DND-41 (cell line): ENCODE data around the gene ECI1.

Source experiments
- ATAC-seq: fragments of 200-7000 bp; cut with Tn5 transposase; 3 replicates; pipeline ENCODE4 v1.9.1; 2021; ENCODE audit warnings: low read depth; ENCODE audit not compliant: insufficient read depth
- DNase-seq: peaks from one replicate; pipeline ENCODE4 v3.0.0-alpha.2; 2020
- H2AFZ ChIP-seq: 2 replicates; pipeline ENCODE4 v1.6.0; 2012; ENCODE audit warnings: low read depth, low read length
- H3K27ac ChIP-seq: 2 replicates; pipeline ENCODE4 v1.5.1; 2012; ENCODE audit warnings: low read length, inconsistent platforms
- H3K27me3 ChIP-seq: fragments of 200-600 bp; sonication (generic); 2 replicates; pipeline ENCODE4 v1.6.0; 2012; ENCODE audit warnings: low read length, mild to moderate bottlenecking, inconsistent platforms; ENCODE audit not compliant: insufficient read depth, poor library complexity
- H3K36me3 ChIP-seq: 2 replicates; pipeline ENCODE4 v1.5.1; 2012; ENCODE audit warnings: low read length, inconsistent platforms; ENCODE audit not compliant: insufficient read depth
- H3K4me1 ChIP-seq: 2 replicates; pipeline ENCODE4 v1.5.1; 2012; ENCODE audit warnings: mild to moderate bottlenecking, low read length; ENCODE audit not compliant: insufficient read depth
- H3K4me2 ChIP-seq: 2 replicates; pipeline ENCODE4 v1.6.0; 2012; ENCODE audit warnings: mild to moderate bottlenecking, moderate library complexity, low read length, inconsistent platforms; ENCODE audit not compliant: insufficient read depth
- H3K4me3 ChIP-seq, 2 experiments: fragments of 200-600 bp in 1 of 2; shearing (Covaris generic) in 1 of 2; 2 replicates each; pipeline ENCODE4 v1.5.1; 2012 to 2016; ENCODE audit warnings: inconsistent platforms in 2 of 2, low read length in 2 of 2, mild to moderate bottlenecking in 2 of 2, low read depth in 1 of 2, moderate library complexity in 1 of 2
- H3K79me2 ChIP-seq: 2 replicates; pipeline ENCODE4 v1.6.0; 2012; ENCODE audit warnings: low read length, inconsistent platforms; ENCODE audit not compliant: insufficient read depth
- H3K9ac ChIP-seq: 2 replicates; pipeline ENCODE4 v1.6.0; 2012; ENCODE audit warnings: low read depth, mild to moderate bottlenecking, inconsistent platforms, low read length, moderate library complexity
- H3K9me3 ChIP-seq: 2 replicates; pipeline ENCODE4 v1.5.1; 2012; ENCODE audit warnings: low read length, moderate library complexity, mild to moderate bottlenecking, inconsistent platforms; ENCODE audit not compliant: insufficient read depth, severe bottlenecking
- H4K20me1 ChIP-seq: 2 replicates; pipeline ENCODE4 v1.6.0; 2012; ENCODE audit warnings: low read length; ENCODE audit not compliant: insufficient read depth
- CTCF ChIP-seq: IDR thresholded peaks from 2 replicates; pipeline ENCODE4 v1.5.1; 2012; ENCODE audit warnings: borderline replicate concordance, low read length, moderate library complexity, mild to moderate bottlenecking; ENCODE audit not compliant: poor library complexity, severe bottlenecking; ENCODE audit errors: extremely low read depth
- EZH2 ChIP-seq: IDR thresholded peaks from 3 replicates; pipeline ENCODE4 v1.6.1; 2012; ENCODE audit warnings: borderline replicate concordance, low read depth, mild to moderate bottlenecking, moderate library complexity, low read length, inconsistent platforms; ENCODE audit not compliant: severe bottlenecking

ECI1 gene

GRCh38 chr16:2191446-2191706 is 60.0 kb downstream of the ECI1 start:
- Histone ChIP-seq H3K9me3 (no peaks in the 10 kb centered on the region), H3K4me2 (no peak overlapping the region), H2AFZ (no peak overlapping the region), H3K4me1 (peaks cover 12% of the 10 kb centered on the region), H3K27me3 (peaks cover 27% of the 10 kb centered on the region), H3K9ac (no peak overlapping the region), H3K4me3 (no peak overlapping the region), H3K79me2 (no peaks in the 10 kb centered on the region), H4K20me1 (peaks cover 16% of the 10 kb centered on the region), H3K36me3 (no peaks in the 10 kb centered on the region), H3K27ac (no peak overlapping the region)
- DNase-seq, result no peak
- no peak for ATAC-seq
- no peak for TF ChIP-seq CTCF
- no peak for TF ChIP-seq EZH2

GRCh38 chr16:2190659-2191445 is 60.5 kb downstream of the ECI1 start:
- ATAC-seq, result no peak
- no peak for DNase-seq

GRCh38 chr16:2190002-2190658 is 61.3 kb downstream of the ECI1 start:
- peaks cover 10% of the 10 kb centered on the region for H4K20me1 ChIP-seq
- no peak overlapping the region for H3K4me2 ChIP-seq
- peaks cover 15% of the 10 kb centered on the region for H3K27me3 ChIP-seq
- TF ChIP-seq CTCF (no peak), EZH2 (no peak)
- DNase-seq (no peak), ATAC-seq (no peak)
- no peak overlapping the region for H3K9ac ChIP-seq
- H2AFZ ChIP-seq, result no peak overlapping the region
- H3K9me3 ChIP-seq, result no peaks in the 10 kb centered on the region
- H3K4me1 ChIP-seq, result peaks cover under 1% of the 10 kb centered on the region; the same call in 1 of the 2 replicates
- H3K4me3 ChIP-seq, result no peak overlapping the region
- no peaks in the 10 kb centered on the region for H3K36me3 ChIP-seq
- no peak overlapping the region for H3K27ac ChIP-seq
- no peaks in the 10 kb centered on the region for H3K79me2 ChIP-seq

More at GRCh38 chr16:2190659-2191445, 60.5 kb downstream of the ECI1 start:
- H3K79me2 ChIP-seq, result no peaks in the 10 kb centered on the region
- H4K20me1 ChIP-seq, result peaks cover 16% of the 10 kb centered on the region
- H2AFZ ChIP-seq, result no peak overlapping the region
- H3K36me3 ChIP-seq, result no peaks in the 10 kb centered on the region
- no peak overlapping the region for H3K4me3 ChIP-seq
- H3K27ac ChIP-seq, result no peak overlapping the region
- H3K4me1 ChIP-seq, result peaks cover 8% of the 10 kb centered on the region
- no peaks in the 10 kb centered on the region for H3K9me3 ChIP-seq
- no peak overlapping the region for H3K9ac ChIP-seq
- peaks cover 22% of the 10 kb centered on the region for H3K27me3 ChIP-seq
- no peak for TF ChIP-seq EZH2
- TF ChIP-seq CTCF, result no peak
- H3K4me2 ChIP-seq, result no peak overlapping the region
